Neural cell (in vitro differentiated cells): ENCODE measurements around the gene STPG3.

Experiments
- EP300 ChIP-seq: fragments of 450-650 bp; conservative IDR thresholded peaks from 2 replicates; pipeline ENCODE4 v1.6.1; 2014; ENCODE audit warnings: antibody characterized with exemption, mild to moderate bottlenecking, moderate library complexity; ENCODE audit not compliant: poor library complexity, severe bottlenecking
- POLR2AphosphoS5 ChIP-seq: IDR thresholded peaks from 2 replicates; pipeline ENCODE4 v1.6.1; 2012
- TF ChIP-seq, protein P1 (sequence below): fragments of 450-650 bp; IDR thresholded peaks from 2 replicates; pipeline ENCODE4 v1.5.1; 2014; ENCODE audit warnings: antibody characterized with exemption, mild to moderate bottlenecking, moderate library complexity; ENCODE audit not compliant: poor library complexity, severe bottlenecking

DNA sequence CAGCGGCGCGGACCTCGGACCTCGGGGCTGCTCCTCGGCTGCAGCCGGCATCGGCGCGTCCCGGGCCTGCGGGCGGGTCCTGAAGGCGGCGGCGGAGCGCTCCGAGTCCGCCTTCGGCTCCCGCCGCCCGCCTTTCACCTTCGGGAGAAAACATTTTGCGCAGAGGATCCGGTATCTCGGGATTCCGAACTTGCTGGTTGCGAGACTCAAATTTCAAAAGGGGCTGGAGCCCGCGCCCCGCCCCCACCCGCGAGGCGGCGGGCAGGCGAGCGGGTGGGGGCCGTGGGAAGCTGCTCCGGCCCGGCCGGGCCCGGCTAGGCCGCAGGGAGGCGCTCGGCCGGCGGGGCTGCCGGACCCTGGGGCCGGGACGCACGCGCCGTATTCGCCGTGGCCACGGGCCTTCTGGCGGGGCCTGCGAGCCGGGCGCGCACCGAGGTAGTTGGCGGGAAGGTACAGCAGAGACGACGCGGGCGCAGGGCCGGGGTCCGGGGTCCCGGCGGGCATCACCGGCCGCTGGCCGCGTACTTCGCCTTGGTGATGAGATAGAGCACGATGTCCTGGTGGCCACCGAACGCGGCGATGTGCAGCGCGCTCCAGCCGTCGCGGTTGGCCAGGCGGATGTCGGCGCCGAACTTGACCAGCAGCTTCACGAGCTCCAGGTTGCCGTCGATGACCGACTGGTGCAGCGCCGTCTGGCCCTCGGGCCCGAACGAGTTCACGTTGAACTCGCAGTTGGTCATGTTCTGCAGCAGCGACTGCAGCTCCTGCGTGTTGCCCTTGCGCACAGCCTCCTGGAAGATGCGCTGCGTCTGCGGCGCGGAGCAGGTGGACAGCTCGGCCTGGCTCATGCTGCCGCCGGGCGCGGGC lies 50.2 kb downstream of the STPG3 start:
- TF ChIP-seq, protein P1, sequence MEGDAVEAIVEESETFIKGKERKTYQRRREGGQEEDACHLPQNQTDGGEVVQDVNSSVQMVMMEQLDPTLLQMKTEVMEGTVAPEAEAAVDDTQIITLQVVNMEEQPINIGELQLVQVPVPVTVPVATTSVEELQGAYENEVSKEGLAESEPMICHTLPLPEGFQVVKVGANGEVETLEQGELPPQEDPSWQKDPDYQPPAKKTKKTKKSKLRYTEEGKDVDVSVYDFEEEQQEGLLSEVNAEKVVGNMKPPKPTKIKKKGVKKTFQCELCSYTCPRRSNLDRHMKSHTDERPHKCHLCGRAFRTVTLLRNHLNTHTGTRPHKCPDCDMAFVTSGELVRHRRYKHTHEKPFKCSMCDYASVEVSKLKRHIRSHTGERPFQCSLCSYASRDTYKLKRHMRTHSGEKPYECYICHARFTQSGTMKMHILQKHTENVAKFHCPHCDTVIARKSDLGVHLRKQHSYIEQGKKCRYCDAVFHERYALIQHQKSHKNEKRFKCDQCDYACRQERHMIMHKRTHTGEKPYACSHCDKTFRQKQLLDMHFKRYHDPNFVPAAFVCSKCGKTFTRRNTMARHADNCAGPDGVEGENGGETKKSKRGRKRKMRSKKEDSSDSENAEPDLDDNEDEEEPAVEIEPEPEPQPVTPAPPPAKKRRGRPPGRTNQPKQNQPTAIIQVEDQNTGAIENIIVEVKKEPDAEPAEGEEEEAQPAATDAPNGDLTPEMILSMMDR = peak; percentile 50
- TF ChIP-seq POLR2AphosphoS5 = no peak
- TF ChIP-seq EP300 = no peak
